ENCODE measurements around the gene CDKL4. TPM values are rescaled to one million over a fixed set of nuclear protein-coding genes. Genes with fewer than 3 reads are reported as not detected.

CDKL4 gene
- total RNA-seq, 2 experiments from 2014 or later, result 0.75 TPM; not detected in 1

DNA sequence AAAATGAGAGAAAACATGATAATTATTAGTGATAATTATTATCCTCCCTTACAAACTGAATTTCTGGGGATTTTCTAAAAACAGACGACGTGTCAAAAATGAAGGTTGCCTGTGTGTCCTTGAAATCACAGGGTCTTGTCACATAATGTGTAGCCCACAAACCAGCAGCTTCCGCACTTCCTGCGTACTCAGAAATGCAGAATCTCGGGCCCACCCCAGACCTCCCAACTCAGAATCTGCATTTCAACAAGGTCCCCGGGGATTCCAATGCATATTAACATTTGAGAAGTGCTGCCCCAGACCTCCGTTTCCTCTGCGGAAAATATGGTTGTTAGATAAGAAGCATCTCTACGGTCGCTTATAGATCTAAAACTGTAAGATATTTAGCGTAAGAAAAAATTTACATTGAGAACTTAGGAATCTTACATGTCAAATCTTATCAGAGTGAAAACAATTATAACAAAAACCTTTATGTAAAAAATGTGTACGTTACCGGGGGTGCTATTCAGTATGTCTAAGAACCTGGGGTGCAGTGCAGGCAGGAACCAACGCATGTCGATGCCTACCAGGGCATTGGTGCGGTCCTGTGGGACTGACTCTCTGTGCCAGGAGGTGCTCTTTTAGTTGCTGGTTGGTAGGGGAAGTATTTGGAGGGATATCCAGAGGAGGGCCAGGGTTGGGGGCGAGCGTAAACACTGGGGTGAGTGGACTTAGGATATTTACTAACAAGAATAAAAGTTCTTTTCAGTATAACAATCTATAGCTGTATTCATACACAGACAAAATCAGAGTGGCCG lies 15.2 kb downstream of the CDKL4 start:
- Histone ChIP-seq H3K4me3 (ENCODE audit: low read length) (peak overlapping the region; percentile 31), H3K4me1 (ENCODE audit: insufficient read depth, low read length) (peaks cover 10% of the 10 kb centered on the region), H3K27me3 (ENCODE audit: control insufficient read depth in 1 of 2, insufficient read depth in 2 of 2, low read length in 2 of 2) (no peaks in the 10 kb centered on the region), H3K36me3 (ENCODE audit: insufficient read depth, low read length) (no peaks in the 10 kb centered on the region), H3K27ac (ENCODE audit: low read depth in 1 of 2, low read length in 2 of 2) (no peak overlapping the region), H3K9me3 (ENCODE audit: control insufficient read depth in 1 of 2, insufficient read depth in 1 of 2, low read length in 2 of 2) (no peaks in the 10 kb centered on the region)
- Mint-ChIP-seq H3K4me1 (ENCODE audit: low read depth) (peaks cover 22% of the 10 kb centered on the region), H3K27me3 (no peaks in the 10 kb centered on the region), H3K27ac (no peak overlapping the region), H3K36me3 (ENCODE audit: low read depth) (no peaks in the 10 kb centered on the region), H3K4me3 (peak overlapping the region; percentile 66), H3K9me3 (no peaks in the 10 kb centered on the region)
- DNase-seq, result peak in 3 of 14 experiments; percentile 23 to 49 (median 48)
- POLR2A ChIA-PET, result interaction anchor here (0.7 to 5.4 kb wide), 15 partner anchors 11 to 197 kb away, joined by 3 to 79 read pairs (median 3); partner anchors contain the start of gene SOS1
- intact Hi-C loops (cut with DNase I, micrococcal nuclease), result loop anchor here (1.0 kb wide), 4 partner anchors 104 to 281 kb away; no protein-coding TSS in a partner anchor
- CTCF ChIA-PET, result interaction anchor here (0.7 to 4.7 kb wide), 19 partner anchors 11 to 281 kb away, joined by 3 to 58 read pairs (median 4); partner anchors contain the start of gene SOS1
- ATAC-seq (ENCODE audit: poor library complexity), result peak; percentile 22
- peak; percentile 12 for TF ChIP-seq CTCF (IDR thresholded peaks at IDR 0.05)

GRCh38 chr2:39227628-39228412 lies 15.9 kb downstream of the CDKL4 start:
- Histone ChIP-seq H3K27ac (ENCODE audit: low read depth in 1 of 2, low read length in 2 of 2) (no peak overlapping the region), H3K4me1 (ENCODE audit: insufficient read depth, low read length) (peaks cover 10% of the 10 kb centered on the region), H3K4me3 (ENCODE audit: low read length) (peak overlapping the region; percentile 31), H3K27me3 (ENCODE audit: control insufficient read depth in 1 of 2, insufficient read depth in 2 of 2, low read length in 2 of 2) (no peaks in the 10 kb centered on the region), H3K9me3 (ENCODE audit: control insufficient read depth in 1 of 2, insufficient read depth in 1 of 2, low read length in 2 of 2) (no peaks in the 10 kb centered on the region), H3K36me3 (ENCODE audit: insufficient read depth, low read length) (no peaks in the 10 kb centered on the region)
- Mint-ChIP-seq H3K27me3 (no peaks in the 10 kb centered on the region), H3K27ac (no peak overlapping the region), H3K9me3 (no peaks in the 10 kb centered on the region), H3K4me3 (peak overlapping the region; percentile 66), H3K36me3 (ENCODE audit: low read depth) (no peaks in the 10 kb centered on the region), H3K4me1 (ENCODE audit: low read depth) (peaks cover 22% of the 10 kb centered on the region)
- peak; percentile 89 for TF ChIP-seq CTCF (IDR thresholded peaks at IDR 0.05)
- DNase-seq, result peak; percentile 65 to 92 (median 80)
- intact Hi-C loops (cut with DNase I, micrococcal nuclease), result loop anchor here (1.0 kb wide), 4 partner anchors 104 to 281 kb away; no protein-coding TSS in a partner anchor
- peak; percentile 85 for ATAC-seq (ENCODE audit: poor library complexity)
- ChIA-PET POLR2A (interaction anchor here (0.7 to 5.4 kb wide), 11 partner anchors 11 to 196 kb away, joined by 3 to 79 read pairs (median 3); partner anchors contain the start of gene SOS1), CTCF (interaction anchor here (0.6 to 4.7 kb wide), 18 partner anchors 11 to 281 kb away, joined by 3 to 58 read pairs (median 4); partner anchors contain the start of gene SOS1)

GRCh38 chr2:39225567-39225966 lies 18.2 kb downstream of the CDKL4 start:
- Histone ChIP-seq H3K36me3 (ENCODE audit: insufficient read depth, low read length) (no peaks in the 10 kb centered on the region), H3K4me1 (ENCODE audit: insufficient read depth, low read length) (peaks cover 10% of the 10 kb centered on the region), H3K9me3 (ENCODE audit: control insufficient read depth in 1 of 2, insufficient read depth in 1 of 2, low read length in 2 of 2) (no peaks in the 10 kb centered on the region), H3K4me3 (ENCODE audit: low read length) (no peak overlapping the region), H3K27ac (ENCODE audit: low read depth in 1 of 2, low read length in 2 of 2) (no peak overlapping the region), H3K27me3 (ENCODE audit: control insufficient read depth in 1 of 2, insufficient read depth in 2 of 2, low read length in 2 of 2) (no peaks in the 10 kb centered on the region)
- H3K36me3 Mint-ChIP-seq (ENCODE audit: low read depth), result no peaks in the 10 kb centered on the region
- DNase-seq (no peak), ATAC-seq (ENCODE audit: poor library complexity) (no peak)
- no peak for TF ChIP-seq CTCF (IDR thresholded peaks at IDR 0.05)
- no peaks in the 10 kb centered on the region for H3K9me3 Mint-ChIP-seq
- peaks cover 22% of the 10 kb centered on the region for H3K4me1 Mint-ChIP-seq (ENCODE audit: low read depth)
- intact Hi-C loops (cut with DNase I, micrococcal nuclease), result no loop called here
- H3K27me3 Mint-ChIP-seq, result no peaks in the 10 kb centered on the region
- ChIA-PET POLR2A (interaction anchor here (1.2 to 5.4 kb wide), 3 partner anchors 9 to 106 kb away, joined by 3 to 79 read pairs (median 8); partner anchors contain the start of gene SOS1), CTCF (interaction anchor here (1.2 kb wide), 1 partner anchor 105 kb away, joined by 6 read pairs; the partner anchor contains the start of gene SOS1)
- no peak overlapping the region for H3K4me3 Mint-ChIP-seq
- no peak overlapping the region for H3K27ac Mint-ChIP-seq
